COLO668 (cell line): Measurements from ENCODE around the gene CLDN22.

Experiments
- DNase-seq: peaks from one replicate; lab custom pipeline; 2025; ENCODE audit not compliant: unreplicated experiment; lab: John Stamatoyannopoulos, UW

Gene CLDN22

GRCh38 chr4:183320211-183321059 is at the start of gene CLDN22:
Gene CLDN22 (minus strand): TSS chr4:183320276. CDS start chr4:183320218, 58 bp downstream.
- no peak for DNase-seq

- DNase-seq, result no peak
These were observed 49.0 kb upstream of the CLDN22 start for GRCh38 chr4:183369073-183369472.

- no peak for DNase-seq
These were observed 46.2 kb upstream of the CLDN22 start for GRCh38 chr4:183366206-183366835.

GRCh38 chr4:183364025-183364424 is 43.9 kb upstream of the CLDN22 start:
- DNase-seq, result no peak

GRCh38 chr4:183362916-183363542 is 43.0 kb upstream of the CLDN22 start:
- DNase-seq, result no peak

GRCh38 chr4:183362036-183362435 is 42.0 kb upstream of the CLDN22 start:
- DNase-seq, result no peak

GRCh38 chr4:183360161-183360919 is 40.3 kb upstream of the CLDN22 start:
- no peak for DNase-seq

GRCh38 chr4:183358215-183358755 is 38.2 kb upstream of the CLDN22 start:
- DNase-seq, result no peak

GRCh38 chr4:183356931-183357675 is 37.0 kb upstream of the CLDN22 start:
- DNase-seq, result peak; percentile 35

- no peak for DNase-seq
These were observed 36.2 kb upstream of the CLDN22 start for GRCh38 chr4:183356173-183356830.

- DNase-seq, result no peak
These were observed 35.3 kb upstream of the CLDN22 start for GRCh38 chr4:183355405-183355804.

GRCh38 chr4:183354219-183354618 is 34.1 kb upstream of the CLDN22 start:
- DNase-seq, result peak; percentile 32

- DNase-seq, result no peak
These were observed 33.5 kb upstream of the CLDN22 start for GRCh38 chr4:183353557-183353956.

GRCh38 chr4:183352546-183352945 is 32.5 kb upstream of the CLDN22 start:
- DNase-seq, result no peak

GRCh38 chr4:183350317-183351071 is 30.4 kb upstream of the CLDN22 start:
- no peak for DNase-seq

GRCh38 chr4:183349673-183350072 is 29.6 kb upstream of the CLDN22 start:
- no peak for DNase-seq

GRCh38 chr4:183348706-183349659 is 28.9 kb upstream of the CLDN22 start:
- no peak for DNase-seq

GRCh38 chr4:183348136-183348535 is 28.1 kb upstream of the CLDN22 start:
- no peak for DNase-seq
